SK-N-MC (cell line): Measurements from ENCODE around the gene RNLS.
"Not testable (repeated sequence)": the region's sequence is repeated elsewhere in the genome, so short reads cannot be mapped to it uniquely, and the experiment has no call there.

ENCODE experiments used
- DNase-seq: peaks from one replicate; pipeline ENCODE4 v3.0.0-alpha.2; 2011; ENCODE audit warnings: low read depth, low spot score
- H3K27ac ChIP-seq: fragments of 200-600 bp; sonication (generic); 2 replicates; pipeline ENCODE4 v1.5.1; 2016; ENCODE audit warnings: mixed run types
- H3K36me3 ChIP-seq: fragments of 200-600 bp; sonication (generic); 2 replicates; pipeline ENCODE4 v1.6.1; 2017; ENCODE audit warnings: antibody characterized with exemption, low read length, mixed read lengths; ENCODE audit not compliant: insufficient read depth
- H3K4me3 ChIP-seq: fragments of 200-600 bp; sonication (generic); 2 replicates; pipeline ENCODE4 v1.5.1; 2016
- H3K9ac ChIP-seq: fragments of 200-600 bp; sonication (generic); 2 replicates; pipeline ENCODE4 v1.8.0; 2017; ENCODE audit warnings: mixed run types, mixed read lengths; ENCODE audit not compliant: insufficient read length
- H3K9me3 ChIP-seq: fragments of 200-600 bp; sonication (generic); 2 replicates; pipeline ENCODE4 v1.6.1; 2017; ENCODE audit warnings: low read depth, mild to moderate bottlenecking, antibody characterized with exemption, low read length, moderate library complexity, mixed read lengths
- EZH2 ChIP-seq: fragments of 200-600 bp; sonication (generic); IDR thresholded peaks from one replicate; pipeline ENCODE4 v1.6.1; 2017; ENCODE audit warnings: antibody characterized with exemption
- FOXP2 ChIP-seq: optimal IDR thresholded peaks from 2 replicates; pipeline ENCODE3; 2011; ENCODE audit warnings: mild to moderate bottlenecking, moderate library complexity; ENCODE audit not compliant: insufficient read depth; ENCODE audit errors: extremely low read length, control extremely low read depth
- POLR2AphosphoS5 ChIP-seq: IDR thresholded peaks from 2 replicates; pipeline ENCODE4 v1.6.1; 2012; ENCODE audit warnings: mild to moderate bottlenecking, low read depth, low read length, borderline replicate concordance

The RNLS gene

GRCh38 chr10:88286030-88286429 lies 297.1 kb downstream of the RNLS start:
- DNase-seq, result no peak
- Histone ChIP-seq H3K9ac (no peak overlapping the region), H3K4me3 (no peak overlapping the region), H3K27ac (no peak overlapping the region), H3K9me3 (no peaks in the 10 kb centered on the region), H3K36me3 (no peaks in the 10 kb centered on the region)
- TF ChIP-seq POLR2AphosphoS5, result no peak
- no peak for TF ChIP-seq EZH2
- no peak for TF ChIP-seq FOXP2

DNA sequence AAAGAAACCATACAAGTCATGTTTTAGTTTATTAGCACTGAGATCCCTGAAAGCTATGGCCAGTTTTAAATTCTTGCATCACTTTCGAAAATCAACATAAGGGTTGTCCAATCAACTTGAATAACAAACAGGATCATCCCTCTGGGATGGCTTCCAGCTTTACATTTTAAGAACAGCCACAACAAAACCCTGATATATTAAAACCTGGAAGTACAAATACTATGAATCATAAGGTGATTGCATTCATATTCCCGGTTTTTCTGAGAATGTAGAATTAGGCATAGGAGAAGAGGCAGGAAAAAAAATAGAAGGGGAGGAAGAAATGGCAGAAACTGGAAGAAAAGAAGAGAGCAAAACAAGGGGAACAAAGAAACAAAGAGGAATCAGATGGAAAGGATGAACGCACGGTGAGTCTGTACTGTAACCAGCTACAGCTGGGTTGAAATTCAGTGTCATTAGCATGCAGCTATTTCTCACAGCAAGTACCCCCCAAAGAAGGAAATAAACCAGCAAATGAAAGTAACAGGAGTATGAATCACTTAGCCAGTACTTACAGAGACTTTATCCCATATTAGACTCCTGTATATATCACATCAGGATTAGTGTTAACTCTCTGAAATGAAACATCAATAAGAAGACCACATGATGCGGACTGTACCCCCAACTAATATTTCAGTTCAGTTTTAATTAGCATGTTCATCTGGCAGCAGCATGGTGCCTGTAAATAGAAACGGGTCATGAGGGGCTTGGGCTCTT lies 301.3 kb downstream of the RNLS start:
- Histone ChIP-seq H3K4me3 (no peak overlapping the region), H3K9me3 (no peaks in the 10 kb centered on the region), H3K36me3 (no peaks in the 10 kb centered on the region), H3K27ac (no peak overlapping the region), H3K9ac (no peak overlapping the region)
- TF ChIP-seq EZH2, result no peak
- no peak for TF ChIP-seq POLR2AphosphoS5
- TF ChIP-seq FOXP2, result no peak
- no peak for DNase-seq

- Histone ChIP-seq H3K4me3 (no peak overlapping the region), H3K9me3 (no peaks in the 10 kb centered on the region), H3K27ac (no peak overlapping the region), H3K9ac (no peak overlapping the region), H3K36me3 (no peaks in the 10 kb centered on the region)
- DNase-seq, result no peak
- TF ChIP-seq FOXP2 (no peak), EZH2 (no peak), POLR2AphosphoS5 (no peak)
Observed at GRCh38 chr10:88280518-88280917, 302.6 kb downstream of the RNLS start.

- no peak overlapping the region for H3K27ac ChIP-seq
- no peak overlapping the region for H3K9ac ChIP-seq
- no peak for TF ChIP-seq POLR2AphosphoS5
- no peak for TF ChIP-seq FOXP2
- TF ChIP-seq EZH2, result no peak
- no peaks in the 10 kb centered on the region for H3K9me3 ChIP-seq
- no peak overlapping the region for H3K4me3 ChIP-seq
- no peaks in the 10 kb centered on the region for H3K36me3 ChIP-seq
- DNase-seq, result no peak
Observed at GRCh38 chr10:88278912-88279311, 304.2 kb downstream of the RNLS start.

- H3K4me3 ChIP-seq, result not testable (repeated sequence)
Observed at GRCh38 chr10:88276945-88277344, 306.2 kb downstream of the RNLS start.

GRCh38 chr10:88274286-88274685 lies 308.8 kb downstream of the RNLS start:
- H3K27ac ChIP-seq, result no peak overlapping the region
- H3K9ac ChIP-seq, result no peak overlapping the region
- no peak overlapping the region for H3K4me3 ChIP-seq
- TF ChIP-seq EZH2 (no peak), POLR2AphosphoS5 (no peak), FOXP2 (no peak)
- no peaks in the 10 kb centered on the region for H3K9me3 ChIP-seq
- no peak for DNase-seq
- H3K36me3 ChIP-seq, result no peaks in the 10 kb centered on the region

More at GRCh38 chr10:88276945-88277344, 306.2 kb downstream of the RNLS start:
- H3K36me3 ChIP-seq, H3K9ac ChIP-seq, DNase-seq, H3K9me3 ChIP-seq, H3K27ac ChIP-seq: not testable (repeated sequence)

GRCh38 chr10:88273567-88273966 lies 309.6 kb downstream of the RNLS start:
- Histone ChIP-seq H3K27ac (no peak overlapping the region), H3K4me3 (no peak overlapping the region), H3K9me3 (no peaks in the 10 kb centered on the region), H3K36me3 (no peaks in the 10 kb centered on the region), H3K9ac (no peak overlapping the region)
- no peak for DNase-seq
- TF ChIP-seq FOXP2, result no peak
- no peak for TF ChIP-seq POLR2AphosphoS5
- no peak for TF ChIP-seq EZH2

GRCh38 chr10:88271761-88272543 lies 311.2 kb downstream of the RNLS start:
- no peak overlapping the region for H3K4me3 ChIP-seq
- H3K27ac ChIP-seq, result no peak overlapping the region
- TF ChIP-seq EZH2 (no peak), FOXP2 (no peak), POLR2AphosphoS5 (no peak)
- no peak for DNase-seq
- no peak overlapping the region for H3K9ac ChIP-seq
- H3K9me3 ChIP-seq, result no peaks in the 10 kb centered on the region
- H3K36me3 ChIP-seq, result no peaks in the 10 kb centered on the region
